IMR-90 (cell line): ENCODE results near the gene FRMD4B. TPM values are rescaled to one million over a fixed set of nuclear protein-coding genes. Genes with fewer than 3 reads are reported as not detected.

Experiments used
- ATAC-seq: fragments of 200-7000 bp; cut with Tn5 transposase; 2 replicates; pipeline ENCODE4 v1.9.1; 2020; ENCODE audit warnings: low read depth, mild to moderate bottlenecking, moderate library complexity
- BruUV-seq: library from RNA; stranded (reverse); fragments of 400-500 nt; replicated peaks from 2 replicates; lab custom pipeline; 2021; lab: Mats Ljungman, UMichigan
- CTCF ChIA-PET: fragments of 300-600 bp; formaldehyde crosslinking; extraction: SDS; loops from one replicate; lab custom pipeline; 2021; ENCODE audit warnings: antibody characterized with exemption; lab: Yijun Ruan, JAX
- POLR2A ChIA-PET: fragments of 300-600 bp; sonication (Branson Sonifier 250); formaldehyde crosslinking; loops from one replicate; lab custom pipeline; 2022; ENCODE audit warnings: antibody characterized with exemption; ENCODE audit not compliant: unreplicated experiment; lab: Charles Lee
- DNase-seq: peaks from one replicate; pipeline ENCODE4 v3.0.0; 2013
- H2AFZ ChIP-seq: replicated peaks from 2 replicates; pipeline ENCODE3; 2013; ENCODE audit warnings: low read length, mild to moderate bottlenecking; ENCODE audit not compliant: poor library complexity
- H2AK5ac ChIP-seq: 2 replicates; pipeline ENCODE4 v1.6.1; 2013; ENCODE audit warnings: low read depth, low read length, inconsistent platforms
- H2AK9ac ChIP-seq: replicated peaks from 2 replicates; pipeline ENCODE3; 2013; ENCODE audit warnings: mild to moderate bottlenecking, low read depth, low read length, moderate library complexity; ENCODE audit not compliant: poor library complexity
- H2BK120ac ChIP-seq: 2 replicates; pipeline ENCODE4 v1.6.1; 2013; ENCODE audit warnings: low read depth, low read length, inconsistent platforms
- H2BK15ac ChIP-seq: 3 replicates; pipeline ENCODE4 v1.6.1; 2013; ENCODE audit warnings: low read depth, low read length, inconsistent platforms
- H2BK20ac ChIP-seq: 2 replicates; pipeline ENCODE4 v1.6.1; 2013; ENCODE audit warnings: low read depth, mild to moderate bottlenecking, inconsistent platforms, low read length, moderate library complexity
- H2BK5ac ChIP-seq: 2 replicates; pipeline ENCODE4 v1.6.1; 2013; ENCODE audit warnings: mild to moderate bottlenecking, low read depth, low read length, inconsistent platforms; ENCODE audit not compliant: poor library complexity, severe bottlenecking
- H3K14ac ChIP-seq: replicated peaks from 2 replicates; pipeline ENCODE4 v1.6.1; 2013; ENCODE audit warnings: low read depth, low read length, inconsistent platforms
- H3K18ac ChIP-seq: 2 replicates; pipeline ENCODE4 v1.6.1; 2013; ENCODE audit warnings: low read depth, low read length, control low read depth
- H3K23ac ChIP-seq: 2 replicates; pipeline ENCODE4 v1.6.1; 2013; ENCODE audit warnings: low read depth, low read length, inconsistent platforms
- H3K27ac ChIP-seq: 2 replicates; pipeline ENCODE4 v1.5.1; 2013; ENCODE audit warnings: mild to moderate bottlenecking, control low read depth, low read length; ENCODE audit not compliant: insufficient read depth
- H3K27me3 ChIP-seq: 2 replicates; pipeline ENCODE4 v1.6.1; 2013; ENCODE audit warnings: low read length; ENCODE audit not compliant: control insufficient read depth, insufficient read depth
- H3K36me3 ChIP-seq: 2 replicates; pipeline ENCODE4 v1.6.1; 2013; ENCODE audit warnings: low read length, mixed read lengths; ENCODE audit not compliant: control insufficient read depth, insufficient read depth
- H3K4ac ChIP-seq: 2 replicates; pipeline ENCODE4 v1.6.1; 2013; ENCODE audit warnings: low read depth, low read length, inconsistent platforms
- H3K4me1 ChIP-seq: 2 replicates; pipeline ENCODE4 v1.6.1; 2013; ENCODE audit warnings: low read length, mixed read lengths; ENCODE audit not compliant: control insufficient read depth, insufficient read depth
- H3K4me2 ChIP-seq: 2 replicates; pipeline ENCODE4 v1.6.1; 2013; ENCODE audit warnings: low read depth, mild to moderate bottlenecking, control low read depth, low read length, moderate library complexity
- H3K4me3 ChIP-seq: 2 replicates; pipeline ENCODE4 v1.5.1; 2013; ENCODE audit warnings: low read depth, mild to moderate bottlenecking, control low read depth, low read length, moderate library complexity; ENCODE audit not compliant: insufficient read depth
- H3K56ac ChIP-seq: 2 replicates; pipeline ENCODE4 v1.6.1; 2013; ENCODE audit warnings: low read length, inconsistent platforms; ENCODE audit not compliant: insufficient read depth; ENCODE audit errors: extremely low read depth
- H3K79me1 ChIP-seq, 2 experiments: 2 replicates each; pipeline ENCODE4 v1.6.1; 2013; ENCODE audit warnings: low read length in 2 of 2, inconsistent platforms in 1 of 2, low read depth in 1 of 2
- H3K9ac ChIP-seq: 2 replicates; pipeline ENCODE4 v1.6.1; 2013; ENCODE audit warnings: low read depth, low read length, control low read depth
- H3K9me1 ChIP-seq: 2 replicates; pipeline ENCODE4 v1.6.1; 2013; ENCODE audit warnings: low read length, inconsistent platforms; ENCODE audit not compliant: insufficient read depth
- H3K9me3 ChIP-seq: 2 replicates; pipeline ENCODE4 v1.6.1; 2013; ENCODE audit warnings: low read length; ENCODE audit not compliant: control insufficient read depth, insufficient read depth
- H4K20me1 ChIP-seq: 2 replicates; pipeline ENCODE4 v1.6.1; 2013; ENCODE audit warnings: low read length, inconsistent platforms; ENCODE audit not compliant: insufficient read depth
- H4K5ac ChIP-seq: 2 replicates; pipeline ENCODE4 v1.6.1; 2013; ENCODE audit warnings: mild to moderate bottlenecking, low read depth, low read length, control low read depth
- H4K8ac ChIP-seq, 2 experiments: 2 replicates each; pipeline ENCODE4 v1.6.1; 2013; ENCODE audit warnings: low read depth in 2 of 2, low read length in 2 of 2, control low read depth in 1 of 2, inconsistent platforms in 1 of 2
- H4K91ac ChIP-seq: 2 replicates; pipeline ENCODE4 v1.6.1; 2013; ENCODE audit warnings: low read depth, low read length, inconsistent platforms; ENCODE audit not compliant: insufficient read depth
- CHD1 ChIP-seq: IDR thresholded peaks from 2 replicates; pipeline ENCODE4 v1.6.1; 2012; ENCODE audit warnings: low read depth, low read length, improper control_type of control experiment
- MAFK ChIP-seq: IDR thresholded peaks from 2 replicates; pipeline ENCODE4 v1.6.1; 2012; ENCODE audit warnings: low read depth, low read length, improper control_type of control experiment
- MXI1 ChIP-seq: IDR thresholded peaks from 2 replicates; pipeline ENCODE4 v1.6.1; 2012; ENCODE audit warnings: low read depth, mild to moderate bottlenecking, low read length, moderate library complexity, borderline replicate concordance
- RCOR1 ChIP-seq: IDR thresholded peaks from 2 replicates; pipeline ENCODE4 v1.6.1; 2012; ENCODE audit warnings: mild to moderate bottlenecking, low read length, improper control_type of control experiment; ENCODE audit not compliant: insufficient replicate concordance
- RFX5 ChIP-seq: IDR thresholded peaks from 2 replicates; pipeline ENCODE4 v1.8.0; 2012; ENCODE audit warnings: low read depth, mild to moderate bottlenecking, low read length, moderate library complexity
- SMC3 ChIP-seq: fragments of 150-350 bp; IDR thresholded peaks from 2 replicates; pipeline ENCODE4 v1.6.1; 2016; ENCODE audit warnings: low read depth, mild to moderate bottlenecking, antibody characterized with exemption, low read length, moderate library complexity
- WGBS, 2 experiments: methylation state at CpG; one replicate each; pipeline versions ENCODE4 v1.1.5 to v1.1.7; 2013; ENCODE audit warnings: missing lambda C conversion rate in 2 of 2; ENCODE audit not compliant: insufficient read length in 1 of 2; ENCODE audit errors: extremely low coverage in 2 of 2; 5-methylcytosine and 5-hydroxymethylcytosine counted together
- dilution Hi-C: fragments of 300-500 bp; cut with HindIII; formaldehyde crosslinking; loops from one replicate; pipeline ENCODE4 v1.14.3; 2018; ENCODE audit warnings: low sequenced_read_pairs; ENCODE audit not compliant: unreplicated experiment
- in situ Hi-C: fragments of 300-500 bp; cut with MboI; formaldehyde crosslinking; loops from 3 replicates; pipeline ENCODE4 v1.14.3; 2019; ENCODE audit warnings: low sequenced_read_pairs, inconsistent platforms, mixed read lengths
- intact Hi-C: fragments of 100-400 bp; cut with micrococcal nuclease; formaldehyde crosslinking; loops from 2 replicates; pipeline ENCODE4 v1.10.0; 2022
- polyA plus RNA-seq, 3 experiments: library from polyadenylated mRNA; depleted of rRNA; stranded (reverse); fragments of >200 nt; gene quantifications; 2 replicates each; pipeline ENCODE4 v1.2.3, GENCODE V29; 2012; ENCODE audit warnings: low replicate concordance in 1 of 3
- total RNA-seq: library from RNA; depleted of rRNA; stranded (reverse); fragments of >200 nt; gene quantifications from 2 replicates; pipeline ENCODE4 v1.2.3, GENCODE V29; 2012
- TF ChIP-seq, protein P1 (sequence below): fragments of 150-350 bp; IDR thresholded peaks from 2 replicates; pipeline ENCODE4 v1.6.1; 2017; ENCODE audit warnings: mild to moderate bottlenecking, antibody characterized with exemption, low read length, low read depth
- TF ChIP-seq, protein P2 (sequence below): fragments of 150-350 bp; IDR thresholded peaks from 2 replicates; pipeline ENCODE4 v1.6.1; 2016; ENCODE audit warnings: low read depth, mild to moderate bottlenecking, low read length, moderate library complexity, borderline replicate concordance
- TF ChIP-seq, protein P3 (sequence below): conservative IDR thresholded peaks from 2 replicates; pipeline ENCODE4 v1.5.1; 2012; ENCODE audit warnings: mild to moderate bottlenecking, low read depth, low read length, improper control_type of control experiment

The FRMD4B gene
- total and polyA plus RNA-seq, 2 of the 4 experiments (the other 2 are of a cell fraction) = 0.14 to 0.36 TPM

DNA sequence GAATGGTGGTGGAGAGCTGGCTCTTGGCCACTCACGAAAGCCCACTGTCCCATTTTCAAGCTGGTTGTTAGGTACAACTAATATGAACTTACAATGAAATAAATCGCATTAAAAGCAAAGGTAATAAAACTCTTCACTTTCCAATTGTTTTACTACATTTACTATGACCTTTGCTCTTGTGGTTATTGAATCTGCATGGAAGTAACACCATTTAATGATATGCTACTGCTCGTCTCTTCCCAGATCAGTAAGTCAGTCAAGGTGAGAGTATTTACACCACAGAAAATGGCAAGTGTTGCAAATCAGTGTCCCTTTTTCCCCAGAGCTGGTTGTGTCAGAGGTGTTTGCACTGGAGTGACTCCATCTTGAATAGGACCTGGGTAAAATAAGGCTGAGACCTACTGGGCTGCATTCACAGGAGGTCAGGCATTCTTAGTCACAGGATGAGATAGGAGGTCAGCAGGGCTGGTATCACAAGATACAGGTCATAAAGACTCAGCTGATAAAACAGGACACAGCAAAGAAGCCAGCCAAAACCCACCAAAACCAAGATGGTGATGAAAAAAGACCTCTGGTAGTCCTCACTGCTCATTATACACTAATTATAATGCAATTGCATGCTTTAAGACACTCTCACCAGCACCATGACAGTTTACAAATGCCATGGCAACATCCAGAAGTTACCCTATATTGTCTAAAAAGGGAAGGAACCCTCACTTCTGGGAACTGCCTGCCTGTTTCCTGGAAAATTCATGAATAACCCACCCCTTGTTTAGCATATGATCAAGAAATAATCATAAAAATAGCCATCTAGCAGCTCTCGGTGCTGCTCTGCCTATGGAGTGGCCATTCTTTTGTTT, 57.6 kb downstream of the FRMD4B start:
- no peak for DNase-seq
- dilution Hi-C loops = no loop called here
- Histone ChIP-seq H3K23ac (no peak overlapping the region), H3K9me3 (no peaks in the 10 kb centered on the region), H4K91ac (no peak overlapping the region), H3K4me3 (no peak overlapping the region), H3K4me1 (no peaks in the 10 kb centered on the region), H2BK5ac (no peak overlapping the region), H3K79me1 (no peaks in the 10 kb centered on the region), H3K9ac (no peak overlapping the region), H3K9me1 (no peaks in the 10 kb centered on the region), H4K5ac (no peak overlapping the region), H3K56ac (no peak overlapping the region), H2AK5ac (no peak overlapping the region), H3K36me3 (no peaks in the 10 kb centered on the region), H4K20me1 (no peaks in the 10 kb centered on the region), H3K4me2 (no peak overlapping the region), H2BK20ac (no peak overlapping the region), H3K27me3 (no peaks in the 10 kb centered on the region), H2AFZ (no peak overlapping the region), H3K4ac (no peak overlapping the region), H3K18ac (no peak overlapping the region), H2AK9ac (no peak overlapping the region), H2BK120ac (no peak overlapping the region), H2BK15ac (no peak overlapping the region), H4K8ac (no peak overlapping the region), H3K27ac (no peak overlapping the region), H3K14ac (no peak overlapping the region)
- ChIA-PET POLR2A (no interaction called here), CTCF (no interaction called here)
- BruUV-seq = no TSS peak
- in situ Hi-C loops = no loop called here
- intact Hi-C loops = no loop called here
- no peak for TF ChIP-seq MAFK
- TF ChIP-seq, protein P1, sequence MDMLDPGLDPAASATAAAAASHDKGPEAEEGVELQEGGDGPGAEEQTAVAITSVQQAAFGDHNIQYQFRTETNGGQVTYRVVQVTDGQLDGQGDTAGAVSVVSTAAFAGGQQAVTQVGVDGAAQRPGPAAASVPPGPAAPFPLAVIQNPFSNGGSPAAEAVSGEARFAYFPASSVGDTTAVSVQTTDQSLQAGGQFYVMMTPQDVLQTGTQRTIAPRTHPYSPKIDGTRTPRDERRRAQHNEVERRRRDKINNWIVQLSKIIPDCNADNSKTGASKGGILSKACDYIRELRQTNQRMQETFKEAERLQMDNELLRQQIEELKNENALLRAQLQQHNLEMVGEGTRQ = no peak
- TF ChIP-seq RFX5 = no peak
- no peak for TF ChIP-seq MXI1
- TF ChIP-seq, protein P2, sequence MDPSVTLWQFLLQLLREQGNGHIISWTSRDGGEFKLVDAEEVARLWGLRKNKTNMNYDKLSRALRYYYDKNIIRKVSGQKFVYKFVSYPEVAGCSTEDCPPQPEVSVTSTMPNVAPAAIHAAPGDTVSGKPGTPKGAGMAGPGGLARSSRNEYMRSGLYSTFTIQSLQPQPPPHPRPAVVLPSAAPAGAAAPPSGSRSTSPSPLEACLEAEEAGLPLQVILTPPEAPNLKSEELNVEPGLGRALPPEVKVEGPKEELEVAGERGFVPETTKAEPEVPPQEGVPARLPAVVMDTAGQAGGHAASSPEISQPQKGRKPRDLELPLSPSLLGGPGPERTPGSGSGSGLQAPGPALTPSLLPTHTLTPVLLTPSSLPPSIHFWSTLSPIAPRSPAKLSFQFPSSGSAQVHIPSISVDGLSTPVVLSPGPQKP = no peak
- no peak for TF ChIP-seq SMC3
- TF ChIP-seq RCOR1 = no peak
- no peak for TF ChIP-seq CHD1
- TF ChIP-seq, protein P3, sequence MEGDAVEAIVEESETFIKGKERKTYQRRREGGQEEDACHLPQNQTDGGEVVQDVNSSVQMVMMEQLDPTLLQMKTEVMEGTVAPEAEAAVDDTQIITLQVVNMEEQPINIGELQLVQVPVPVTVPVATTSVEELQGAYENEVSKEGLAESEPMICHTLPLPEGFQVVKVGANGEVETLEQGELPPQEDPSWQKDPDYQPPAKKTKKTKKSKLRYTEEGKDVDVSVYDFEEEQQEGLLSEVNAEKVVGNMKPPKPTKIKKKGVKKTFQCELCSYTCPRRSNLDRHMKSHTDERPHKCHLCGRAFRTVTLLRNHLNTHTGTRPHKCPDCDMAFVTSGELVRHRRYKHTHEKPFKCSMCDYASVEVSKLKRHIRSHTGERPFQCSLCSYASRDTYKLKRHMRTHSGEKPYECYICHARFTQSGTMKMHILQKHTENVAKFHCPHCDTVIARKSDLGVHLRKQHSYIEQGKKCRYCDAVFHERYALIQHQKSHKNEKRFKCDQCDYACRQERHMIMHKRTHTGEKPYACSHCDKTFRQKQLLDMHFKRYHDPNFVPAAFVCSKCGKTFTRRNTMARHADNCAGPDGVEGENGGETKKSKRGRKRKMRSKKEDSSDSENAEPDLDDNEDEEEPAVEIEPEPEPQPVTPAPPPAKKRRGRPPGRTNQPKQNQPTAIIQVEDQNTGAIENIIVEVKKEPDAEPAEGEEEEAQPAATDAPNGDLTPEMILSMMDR = no peak
- no peak for ATAC-seq
- no CpG with 5 or more reads among the region's 4 CpGs for WGBS, 2 experiments
